GM19395 (cell line): Measurements from ENCODE around the gene PIN4.
"Not testable (repeated sequence)": the region's sequence is repeated elsewhere in the genome, so short reads cannot be mapped to it uniquely, and the experiment has no call there.

Experiments
- ATAC-seq: cut with Tn5 transposase; IDR thresholded peaks from one replicate; pipeline ENCODE4 v1.9.1; 2021; ENCODE audit warnings: mild to moderate bottlenecking, moderate library complexity; ENCODE audit not compliant: unreplicated experiment

Gene PIN4

DNA sequence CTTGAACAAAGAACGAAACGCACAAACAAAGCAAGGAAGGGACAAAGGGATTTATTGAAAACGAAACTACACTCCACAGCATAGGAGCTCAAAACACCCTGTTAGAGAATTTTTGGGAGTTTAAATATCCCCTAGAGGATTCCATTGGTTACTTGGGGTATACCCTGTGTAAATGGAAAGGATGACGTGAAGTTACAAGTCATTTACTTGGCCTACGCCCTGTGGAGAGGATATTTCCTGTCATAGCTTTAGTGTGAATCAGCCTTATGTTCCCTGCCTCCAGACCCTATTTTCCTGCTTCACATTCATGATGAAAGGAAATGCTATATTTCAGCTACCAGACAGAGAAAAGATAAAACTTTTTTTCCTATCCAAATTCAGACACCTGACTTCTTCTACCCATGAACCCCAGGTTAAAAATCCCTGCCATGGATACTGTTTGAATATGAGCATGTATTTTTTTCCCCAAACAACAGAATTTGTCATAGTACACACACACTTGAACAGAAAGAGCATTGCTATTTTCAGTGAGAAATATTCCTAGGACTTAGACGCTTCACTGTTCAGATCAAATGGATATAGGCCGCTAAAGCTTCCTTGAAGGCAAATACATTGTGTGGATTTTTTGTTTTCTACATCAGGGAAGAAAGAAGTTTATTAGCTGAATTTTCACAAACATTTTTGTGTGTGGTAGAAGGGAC lies 20.4 kb downstream of the PIN4 start:
- no peak for ATAC-seq

DNA sequence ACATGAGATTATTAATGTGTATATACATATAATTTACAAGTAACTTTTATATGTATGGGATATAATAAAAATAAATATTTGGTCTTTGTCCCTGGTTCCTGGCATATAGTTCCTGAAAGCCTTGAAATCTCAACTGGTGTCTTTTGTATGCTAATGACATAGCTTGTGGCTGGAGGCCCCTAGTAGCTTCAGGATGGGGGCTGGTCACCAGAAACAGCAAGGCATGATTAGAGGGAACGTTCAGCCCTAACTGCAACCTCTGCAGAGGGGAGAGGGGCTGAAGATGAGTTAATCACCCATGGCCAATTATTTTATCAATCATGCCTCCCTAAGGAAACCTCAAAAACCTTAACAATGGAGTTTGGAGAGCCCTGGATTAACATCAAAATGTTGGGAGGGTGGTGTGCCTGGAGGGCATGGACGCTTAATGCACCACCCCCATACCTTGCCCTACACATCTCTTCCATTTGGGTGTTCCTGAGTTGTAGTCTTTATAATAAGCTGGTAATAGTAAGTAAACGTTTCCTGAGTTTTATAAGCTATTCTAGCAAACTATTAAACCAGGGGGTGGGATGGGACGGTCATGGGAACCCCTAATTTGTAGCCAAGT lies 21.3 kb downstream of the PIN4 start:
- no peak for ATAC-seq

DNA sequence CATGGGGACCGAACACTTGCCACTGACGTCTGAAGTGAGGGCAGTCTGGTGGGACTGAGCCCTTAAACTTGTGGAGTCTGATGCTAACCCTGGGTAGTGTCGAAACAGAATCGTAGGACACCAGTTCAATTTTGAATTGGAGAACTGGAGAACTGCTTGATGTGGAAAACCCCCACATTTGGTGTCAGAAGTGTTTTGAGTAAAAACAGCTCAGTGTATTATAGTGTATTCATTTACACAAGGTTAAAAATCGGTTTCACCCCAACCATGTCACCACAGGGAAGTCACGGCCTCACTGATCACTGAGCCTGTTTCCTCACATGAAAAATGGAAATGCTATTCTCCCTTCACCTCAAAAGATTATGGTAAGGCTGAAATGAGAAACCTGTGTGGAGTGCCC lies 21.9 kb downstream of the PIN4 start:
- no peak for ATAC-seq

DNA sequence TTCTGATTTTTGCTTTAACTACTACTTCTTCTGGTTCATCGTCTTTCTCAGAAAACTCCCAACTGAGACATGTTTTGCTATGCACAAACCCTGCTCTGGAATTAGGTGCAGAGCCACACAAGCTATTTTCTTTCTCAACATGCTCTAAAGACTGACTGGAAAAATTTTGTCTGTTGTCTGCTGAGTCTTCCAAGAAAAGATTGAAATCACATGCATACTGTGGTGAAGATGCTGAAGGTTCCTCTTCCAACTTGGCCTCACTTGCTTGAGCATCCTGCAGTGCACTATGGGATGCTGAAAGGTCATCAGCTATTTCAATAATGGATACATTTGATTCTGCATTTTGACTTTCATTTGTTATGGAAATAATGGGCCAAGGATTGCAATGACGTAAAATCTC lies 24.1 kb downstream of the PIN4 start:
- ATAC-seq = no peak

DNA sequence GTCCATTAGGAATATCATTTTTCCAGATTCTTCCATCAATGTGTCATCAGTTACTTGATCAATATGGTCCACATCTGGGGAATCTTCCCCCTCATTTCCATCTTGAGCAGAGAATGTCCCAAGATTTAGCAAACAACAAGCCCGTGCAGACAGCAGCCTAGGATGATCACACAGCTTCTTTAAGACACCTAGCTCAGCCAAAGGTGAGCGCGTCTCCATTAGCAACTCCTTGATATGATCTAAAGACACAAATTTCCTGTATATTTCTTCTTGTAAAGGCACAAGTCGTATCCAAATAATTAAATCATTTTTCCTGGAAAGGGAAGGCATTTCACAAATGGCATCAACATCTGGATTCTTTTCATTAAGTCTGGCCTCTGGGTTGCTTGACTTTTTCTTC lies 25.8 kb downstream of the PIN4 start:
- no peak for ATAC-seq

DNA sequence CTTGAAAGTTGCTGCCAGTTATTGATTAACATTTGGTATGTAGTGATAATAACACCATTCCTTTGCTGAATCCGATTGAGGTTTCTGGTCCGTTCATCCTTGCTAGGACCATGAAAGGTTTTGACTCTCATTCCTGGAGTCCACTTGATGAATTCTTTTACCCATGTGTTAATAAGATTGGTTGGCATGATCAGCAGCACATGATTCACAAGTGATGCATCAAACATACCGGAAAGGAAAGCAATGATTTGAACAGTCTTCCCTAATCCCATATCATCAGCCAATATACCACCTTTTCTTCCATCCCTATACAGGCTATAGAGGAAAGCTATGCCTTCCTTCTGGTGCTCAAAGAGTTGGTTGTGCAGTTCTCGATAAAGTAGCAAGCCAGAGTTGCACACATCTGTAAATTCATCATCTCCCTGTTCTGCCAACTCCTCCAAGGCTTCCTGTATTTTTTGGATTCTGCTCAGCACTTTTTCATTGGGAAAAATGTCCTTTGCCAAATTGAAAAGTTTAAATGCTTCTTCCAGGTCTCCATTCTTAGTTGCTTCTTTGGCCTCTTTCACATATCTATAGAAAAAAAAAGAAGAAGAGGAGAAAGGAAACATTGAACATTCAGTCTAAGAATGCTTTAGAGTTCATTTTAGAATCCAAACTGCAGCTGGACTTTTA lies 26.7 kb downstream of the PIN4 start:
- no peak for ATAC-seq

DNA sequence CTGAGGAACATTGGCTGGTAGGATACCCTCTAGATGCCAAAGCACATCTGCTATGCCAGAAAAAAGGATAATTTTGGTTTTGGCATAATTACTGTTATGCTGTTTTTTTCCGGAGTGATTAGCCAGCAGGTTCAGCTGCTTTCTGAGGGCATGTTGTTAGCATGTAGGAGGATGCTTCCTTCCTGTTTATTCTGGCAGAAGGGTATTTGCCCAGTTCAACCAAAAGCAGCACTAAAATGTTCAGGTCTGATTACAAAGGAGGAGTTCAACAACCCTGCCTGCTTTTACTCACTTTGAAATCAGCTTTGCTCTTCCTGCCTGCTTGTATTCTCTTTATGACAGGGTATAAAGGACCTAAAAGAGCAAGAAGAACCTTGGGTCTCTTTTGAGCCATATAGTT lies 35.4 kb downstream of the PIN4 start:
- ATAC-seq = no peak

DNA sequence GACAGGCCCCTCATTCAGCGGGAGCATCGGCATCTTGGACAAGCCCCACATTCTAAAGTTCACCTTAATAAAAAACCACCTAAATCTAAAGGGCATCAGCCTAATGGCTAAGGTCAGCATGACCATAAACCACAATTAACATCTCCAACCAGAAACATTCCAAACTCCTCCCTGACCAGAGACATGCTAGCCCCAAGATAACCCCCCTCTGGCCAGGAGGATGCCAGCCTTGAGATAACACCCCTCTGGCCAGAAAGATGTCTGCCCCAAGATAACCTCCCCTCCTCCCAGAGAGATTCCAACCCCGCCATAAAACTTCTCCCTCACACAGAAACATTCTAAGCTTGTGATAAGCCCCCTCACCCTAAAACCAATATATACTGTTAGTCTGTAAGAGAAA lies 38.8 kb downstream of the PIN4 start:
- not testable (repeated sequence) for ATAC-seq

DNA sequence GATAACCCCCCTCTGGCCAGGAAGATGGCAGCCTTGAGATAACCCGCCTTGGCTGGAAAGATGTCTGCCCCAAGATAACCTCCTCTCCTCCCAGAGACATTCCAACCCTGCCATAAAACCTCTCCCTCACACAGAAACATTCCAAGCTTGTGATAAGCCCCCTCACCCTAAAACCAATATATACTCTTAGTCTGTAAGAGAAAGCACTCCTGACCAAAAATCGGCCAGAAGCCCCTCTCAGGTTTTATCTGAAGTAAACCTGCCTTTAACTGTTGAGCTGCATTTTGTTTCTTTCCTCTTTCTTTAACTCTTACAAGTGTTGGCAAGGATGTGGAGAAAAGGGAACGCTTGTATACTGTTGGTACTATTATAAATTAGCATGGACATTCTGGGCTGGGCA lies 48.7 kb downstream of the PIN4 start:
- no peak for ATAC-seq

DNA sequence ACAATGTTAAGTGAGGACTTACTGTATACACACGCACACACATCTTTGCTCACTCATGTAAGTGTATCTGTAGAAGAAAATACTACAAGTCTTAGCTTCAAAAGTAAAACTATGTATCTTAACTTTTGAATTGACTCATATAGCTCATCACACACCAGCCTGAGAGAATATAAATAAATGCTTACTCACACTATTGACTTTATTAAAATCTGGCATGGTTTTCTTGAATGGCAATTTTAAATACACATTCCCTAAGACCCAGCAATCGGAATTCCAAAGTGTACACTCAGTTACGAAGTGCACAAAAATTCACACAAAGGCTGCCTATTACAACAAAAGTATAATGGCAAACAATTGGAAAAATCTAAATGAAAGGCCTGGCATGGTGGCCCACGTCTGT lies 55.3 kb downstream of the PIN4 start:
- ATAC-seq = no peak

DNA sequence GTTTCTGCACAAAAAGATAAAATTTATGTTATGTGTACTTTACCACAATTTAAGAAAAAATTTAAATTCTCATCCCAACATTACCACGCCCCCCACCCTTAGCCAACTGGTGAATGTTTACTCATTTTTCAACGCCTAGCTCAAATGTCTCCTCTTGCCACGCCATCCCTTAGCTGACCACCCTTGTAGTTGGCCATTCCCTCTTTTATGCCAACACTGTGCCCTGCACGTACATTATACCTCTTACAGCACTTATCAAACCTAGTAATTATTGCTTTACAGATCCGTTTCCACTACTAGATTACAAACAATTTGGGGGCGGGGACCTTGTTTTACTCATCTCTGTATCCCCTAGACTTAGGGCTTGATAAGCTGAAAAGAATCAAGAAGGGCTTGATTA lies 56.6 kb downstream of the PIN4 start:
- ATAC-seq = no peak

DNA sequence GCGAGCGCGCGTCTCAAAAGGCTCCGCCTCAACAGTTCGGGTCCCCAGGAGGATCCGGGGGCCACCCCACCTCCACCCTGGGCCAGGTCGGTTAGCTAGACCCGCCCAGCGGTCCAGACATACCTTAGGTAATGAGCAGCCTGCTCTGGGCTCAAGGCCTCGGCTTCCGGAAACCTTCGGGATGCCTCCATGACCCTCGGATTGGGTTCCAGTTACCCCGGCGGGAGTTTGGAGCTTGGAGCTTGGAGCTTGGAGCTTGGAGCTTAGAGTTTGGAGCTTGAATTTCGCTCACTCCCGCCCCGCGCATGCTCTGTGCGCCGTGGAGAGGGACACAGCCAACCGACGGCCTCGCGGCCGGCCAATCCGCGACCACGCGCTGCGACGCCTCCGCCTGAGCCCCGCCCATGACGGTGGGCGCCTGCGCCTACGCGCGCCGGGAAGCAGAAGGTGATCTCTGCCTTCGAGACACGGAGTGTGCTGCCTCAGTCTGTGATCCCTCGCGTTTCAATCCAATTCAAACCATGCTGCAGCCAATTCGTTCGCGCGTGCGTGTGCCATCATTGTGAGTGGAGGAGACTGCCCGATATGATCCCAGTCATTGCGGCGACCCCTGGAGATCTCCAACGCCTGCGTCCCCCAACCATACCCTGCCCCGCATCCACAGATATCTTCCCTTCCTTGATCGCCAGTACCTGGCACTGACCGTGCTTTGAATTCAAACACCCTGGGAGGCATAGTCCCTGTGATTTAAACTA lies 57.3 kb downstream of the PIN4 start, which contains the start of gene ERCC6L:
TSS of gene ERCC6L (minus strand) at position 307 of the 755 bp plus-strand sequence. CDS start at position 191, 116 bp downstream.
- ATAC-seq = peak; percentile 97

DNA sequence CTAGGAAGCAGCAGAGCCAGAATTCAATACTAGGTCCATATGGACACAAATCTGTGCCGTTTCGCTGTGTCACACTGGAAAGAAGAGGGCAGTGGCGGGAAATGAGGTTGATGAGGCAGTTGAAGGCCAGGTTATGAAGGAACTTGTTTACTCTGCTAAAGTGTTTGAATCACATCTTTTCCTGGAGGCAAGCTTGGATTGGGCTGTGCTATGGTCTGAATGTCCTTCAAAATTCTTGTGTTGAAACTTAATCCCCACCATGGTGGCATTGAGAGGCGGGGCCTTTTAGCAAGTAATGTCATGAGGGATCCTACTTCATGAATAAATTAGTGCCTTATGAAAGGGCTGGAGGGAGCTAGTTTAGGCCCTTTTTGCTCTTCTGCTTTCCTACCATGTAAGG lies 59.4 kb downstream of the PIN4 start:
- no peak for ATAC-seq

DNA sequence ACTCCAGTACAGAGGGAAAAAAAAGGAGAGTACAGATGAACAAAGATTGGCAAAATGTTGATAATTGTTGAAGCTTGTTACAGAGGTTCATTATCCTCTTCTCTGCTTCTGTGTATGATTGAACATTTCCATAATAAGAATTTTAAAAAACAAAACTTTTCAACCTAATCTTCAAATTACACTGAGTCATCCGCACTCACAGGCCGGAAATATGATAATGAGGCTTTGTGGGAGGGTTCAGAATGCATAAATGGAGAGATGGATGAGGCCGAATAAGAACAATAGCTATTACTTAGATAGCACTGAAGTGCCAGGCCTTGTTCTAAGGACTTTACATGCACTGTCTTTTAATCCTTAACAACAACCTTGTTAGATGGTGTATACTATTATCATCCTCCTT lies 61.9 kb downstream of the PIN4 start:
- no peak for ATAC-seq

DNA sequence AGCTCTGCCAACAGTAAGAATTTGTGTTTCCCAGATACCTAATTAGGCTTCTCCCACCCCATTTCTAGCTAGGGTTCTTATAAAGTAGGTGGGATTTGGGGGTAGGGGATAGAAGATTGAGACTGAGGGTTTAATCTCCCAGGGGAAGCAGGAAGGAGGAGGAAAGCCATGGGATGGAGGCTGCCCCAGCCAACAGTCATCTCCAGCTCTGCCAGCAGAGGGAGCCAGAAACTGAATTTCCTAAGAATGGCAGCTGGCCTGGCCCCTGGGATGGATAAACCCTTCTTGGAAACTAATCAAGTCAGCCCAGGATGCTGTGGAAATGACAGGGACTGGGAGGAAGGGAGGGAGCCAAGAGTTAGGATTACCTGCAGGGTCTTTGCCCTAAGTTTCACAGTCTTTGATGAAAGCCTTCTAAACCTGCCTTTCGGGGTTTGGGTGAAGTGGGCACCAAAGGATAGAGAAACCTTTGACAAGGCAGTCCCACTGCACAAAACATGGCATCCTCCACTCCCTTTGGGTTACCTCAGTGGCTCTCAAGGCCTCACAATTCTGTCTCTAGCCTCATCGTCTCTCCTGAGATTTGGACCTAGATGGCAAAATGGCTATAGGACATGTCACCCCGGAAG lies 64.0 kb downstream of the PIN4 start:
- peak; percentile 74 for ATAC-seq

DNA sequence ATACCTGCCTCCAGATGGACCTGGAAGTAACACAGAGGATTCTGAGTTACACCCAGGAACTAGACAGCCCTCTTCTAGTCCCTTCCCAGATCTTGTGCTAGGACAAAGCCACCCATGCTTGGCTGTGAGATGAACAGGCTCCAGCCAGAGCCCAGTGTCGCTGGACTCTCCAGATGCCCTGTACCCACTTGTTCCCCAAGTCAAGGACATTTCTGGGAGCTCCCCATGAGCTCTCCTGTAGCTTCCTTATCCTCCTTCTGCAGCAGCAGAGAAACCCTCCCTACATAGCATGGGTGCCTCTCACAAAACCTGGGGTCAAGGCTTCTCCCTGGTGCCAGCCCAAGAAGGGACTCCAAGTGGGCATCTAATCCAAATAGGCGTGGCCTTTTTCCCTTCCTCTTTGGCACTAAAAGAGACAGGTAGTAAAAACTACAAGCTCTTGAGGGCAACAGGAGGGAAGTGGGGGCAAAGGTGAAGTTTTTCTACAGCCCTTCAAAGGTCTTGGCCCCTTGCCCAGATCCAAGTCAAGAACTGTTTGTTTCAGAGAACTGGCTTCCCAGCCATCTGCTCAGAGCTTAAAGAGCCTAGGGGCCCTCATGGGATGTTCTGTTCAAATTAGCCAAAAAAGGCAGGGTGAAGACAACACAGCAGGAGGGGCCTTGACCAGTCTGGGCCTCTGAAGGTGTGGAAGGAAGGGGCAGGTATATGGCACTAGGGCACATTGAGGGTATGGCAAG lies 65.8 kb downstream of the PIN4 start:
- ATAC-seq = no peak
